Middle frontal gyrus (tissue), 1 donor: Measurements from ENCODE around the gene KCNQ1.

Source experiments
- DNase-seq: peaks from one replicate; pipeline ENCODE4 v3.0.0-alpha.2; 2015; ENCODE audit warnings: low spot score; ENCODE audit errors: extremely low spot score

KCNQ1 gene

DNA sequence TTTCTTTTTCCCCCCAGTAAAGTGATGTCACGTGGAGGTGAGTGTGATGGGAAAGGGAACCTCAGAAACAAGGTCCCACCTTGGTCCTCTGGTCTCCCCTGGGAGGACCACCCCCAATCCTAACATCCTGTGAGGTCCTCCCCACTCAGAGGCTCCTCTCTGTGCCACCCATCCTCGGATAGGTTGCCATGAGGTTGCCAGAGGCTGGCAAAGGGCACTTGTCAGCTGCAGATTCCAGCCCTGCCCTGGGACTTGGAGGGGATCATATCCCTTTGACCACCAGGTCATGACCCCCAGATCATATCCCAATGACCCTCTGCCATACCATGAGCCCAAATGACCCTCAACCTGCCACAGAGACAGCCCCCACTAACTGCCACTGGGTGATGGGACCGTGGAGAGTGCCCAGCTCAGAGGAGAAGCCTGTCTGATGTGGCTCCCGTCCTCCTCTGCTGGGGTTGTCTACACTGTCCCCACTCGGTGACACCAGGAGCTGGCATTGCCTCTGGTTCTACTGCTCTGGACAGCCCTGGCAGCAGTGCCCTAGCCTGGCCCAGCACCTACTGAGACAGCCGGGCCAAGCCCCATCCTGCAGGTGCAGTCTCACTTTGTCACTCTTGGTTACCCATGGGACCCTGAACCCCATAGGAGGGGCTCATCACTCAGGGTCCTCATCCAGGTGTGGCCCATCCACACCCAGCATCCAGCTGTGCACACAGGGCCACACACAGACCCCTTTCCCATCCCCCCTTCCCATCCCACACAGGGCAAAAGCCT lies 345.2 kb downstream of the KCNQ1 start:
- no peak for DNase-seq

GRCh38 chr11:2790568-2790921 lies 345.7 kb downstream of the KCNQ1 start:
- no peak for DNase-seq

- no peak for DNase-seq
Observed at GRCh38 chr11:2791139-2791520, 346.3 kb downstream of the KCNQ1 start.

DNA sequence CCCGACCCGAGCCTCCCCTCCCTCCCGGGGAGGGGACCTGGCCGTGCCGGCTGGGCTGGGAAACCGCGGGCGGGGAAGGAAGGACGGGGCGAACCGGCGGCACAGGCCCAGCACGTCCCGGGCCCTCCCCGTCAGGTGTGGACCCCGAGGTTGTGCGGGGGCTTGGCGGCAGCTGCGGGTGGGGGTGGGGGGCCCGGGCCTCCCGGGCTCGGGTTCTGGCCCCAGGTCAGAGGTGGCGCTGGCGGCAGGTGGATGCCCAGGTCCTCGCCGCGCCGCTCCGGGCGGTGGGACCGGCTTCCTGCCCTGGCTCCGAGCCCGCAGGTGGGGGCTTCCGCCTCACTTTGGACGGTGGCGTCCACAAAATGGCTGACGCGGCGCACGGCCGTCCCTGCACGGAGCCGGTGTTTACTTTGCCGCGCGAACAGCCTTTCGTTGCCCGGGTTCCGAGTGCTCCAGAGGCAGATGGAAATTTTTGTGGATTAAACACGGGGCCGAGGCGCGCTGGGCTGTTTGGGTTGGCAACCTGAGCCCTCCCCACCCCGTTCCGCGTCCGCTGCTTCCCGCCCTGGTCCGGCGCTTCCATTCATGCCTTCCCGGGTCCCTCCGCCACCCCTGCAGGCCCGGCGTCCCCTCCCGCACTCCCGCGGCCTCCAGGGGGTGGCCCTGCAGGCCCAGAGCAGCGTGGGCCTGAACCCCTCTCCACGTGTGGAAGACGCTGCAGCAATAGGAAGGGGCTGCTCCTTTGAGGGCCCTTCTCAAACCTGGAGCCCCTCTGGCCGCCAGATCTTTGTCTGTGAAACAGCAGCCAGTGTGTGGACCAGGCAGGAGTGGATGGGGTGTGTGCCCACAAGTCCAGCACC lies 346.9 kb downstream of the KCNQ1 start:
- DNase-seq, result no peak

DNA sequence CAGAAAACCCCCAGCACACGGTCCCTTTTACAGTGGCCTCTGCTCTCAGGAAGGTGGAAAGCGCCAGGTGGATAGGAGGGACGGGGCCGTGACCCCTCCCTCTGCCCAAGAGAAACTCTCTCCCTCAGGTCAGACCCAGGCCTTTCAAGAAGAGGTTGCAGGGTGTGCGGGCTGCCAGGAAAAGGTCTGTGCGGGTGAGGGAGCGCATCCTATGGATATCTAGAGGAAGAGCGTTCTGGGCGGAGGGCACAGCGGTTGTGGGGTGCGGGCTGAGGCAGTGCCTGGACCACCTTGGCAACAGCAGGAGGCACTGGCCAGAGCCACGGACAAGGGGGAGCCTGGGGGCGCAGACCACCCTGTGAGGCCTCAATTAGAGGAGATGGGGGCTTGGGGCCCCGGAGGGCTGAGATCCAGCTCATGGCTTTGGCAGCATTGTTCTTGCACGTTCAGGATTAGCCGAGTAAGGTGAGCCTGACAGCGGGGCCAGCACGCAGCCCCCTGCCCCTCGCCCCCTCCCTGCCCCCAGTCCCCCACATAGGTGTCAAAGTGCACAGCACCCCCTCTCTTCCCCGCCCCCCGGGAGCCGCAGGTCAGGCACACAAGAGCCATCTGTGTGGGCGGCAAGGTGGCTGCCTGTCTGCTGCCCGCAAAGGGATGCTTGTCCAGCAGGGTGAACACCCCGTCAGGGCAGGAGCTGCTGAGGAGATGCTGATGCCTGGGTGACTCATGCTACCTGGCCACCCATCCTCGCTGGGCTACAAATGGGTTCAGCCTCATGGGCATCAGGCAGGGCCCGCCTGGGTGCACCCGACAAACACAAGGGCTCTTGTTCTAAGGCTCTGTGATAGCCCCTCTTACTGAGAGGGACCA lies 347.8 kb downstream of the KCNQ1 start:
- no peak for DNase-seq

- DNase-seq, result no peak
Observed at GRCh38 chr11:2793701-2794045, 348.9 kb downstream of the KCNQ1 start.

DNA sequence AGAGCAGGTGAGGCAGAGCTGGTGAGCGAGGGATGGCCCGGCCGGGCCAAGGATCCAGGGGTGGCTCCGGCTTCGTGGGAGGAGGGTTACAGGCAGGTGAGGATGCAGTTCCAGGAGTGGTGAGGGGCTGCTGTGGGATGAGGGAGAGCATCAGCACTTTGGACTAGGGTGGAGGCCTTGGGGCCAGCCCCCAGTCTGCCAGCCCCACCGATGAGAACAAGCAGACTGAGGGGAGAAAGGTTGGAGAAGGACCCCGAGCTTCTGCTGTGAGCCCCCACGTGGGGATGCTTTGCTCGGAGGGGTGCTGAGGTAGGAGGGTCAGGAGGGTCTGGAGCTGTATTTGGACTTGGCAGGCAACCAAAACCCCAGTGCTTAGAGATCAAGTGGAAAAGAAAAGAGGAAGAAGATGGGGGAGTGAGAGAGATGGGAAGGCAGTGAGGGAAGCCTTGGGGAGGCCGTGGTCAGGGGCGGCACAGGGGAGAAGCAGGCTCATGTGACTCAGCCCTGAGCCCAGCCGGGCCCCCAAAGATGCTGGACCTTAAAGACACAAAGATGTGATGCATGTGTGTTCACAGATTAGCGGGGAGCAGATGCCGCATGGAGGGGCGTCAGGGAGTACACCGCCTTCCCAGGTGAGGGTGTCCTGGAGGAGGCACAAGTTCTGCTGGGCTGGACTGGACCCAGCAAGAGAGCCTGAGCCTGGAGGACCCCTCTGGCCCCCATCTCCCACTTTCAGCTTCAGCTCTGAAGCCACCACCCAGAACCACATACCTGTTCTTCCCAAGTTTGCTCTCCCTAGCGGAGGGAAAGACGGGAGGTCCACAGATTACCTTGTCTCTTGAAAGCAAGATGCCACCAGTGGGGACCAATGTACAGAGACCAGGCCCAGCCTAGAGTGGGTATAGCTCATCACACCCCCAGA lies 349.5 kb downstream of the KCNQ1 start:
- DNase-seq, result no peak

DNA sequence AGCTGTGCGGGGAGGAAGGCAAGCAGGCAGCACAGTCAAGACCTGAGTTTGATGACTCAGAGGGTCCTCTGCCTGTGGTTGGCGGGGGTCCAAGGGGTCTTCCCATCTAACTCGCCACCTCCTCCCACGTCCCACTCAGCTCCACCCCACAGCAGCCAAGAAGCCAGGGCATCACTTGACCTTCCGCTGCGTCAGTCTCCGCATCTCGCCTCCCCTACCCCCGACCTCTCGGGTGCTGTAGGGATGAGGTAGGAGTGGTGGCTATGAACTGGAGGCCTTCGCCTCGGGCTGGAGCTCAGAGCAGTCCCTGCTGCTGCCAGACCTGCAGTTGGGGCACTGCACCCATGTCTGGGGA lies 350.1 kb downstream of the KCNQ1 start:
- DNase-seq, result no peak

GRCh38 chr11:2795491-2795991 lies 350.7 kb downstream of the KCNQ1 start:
- DNase-seq, result no peak

DNA sequence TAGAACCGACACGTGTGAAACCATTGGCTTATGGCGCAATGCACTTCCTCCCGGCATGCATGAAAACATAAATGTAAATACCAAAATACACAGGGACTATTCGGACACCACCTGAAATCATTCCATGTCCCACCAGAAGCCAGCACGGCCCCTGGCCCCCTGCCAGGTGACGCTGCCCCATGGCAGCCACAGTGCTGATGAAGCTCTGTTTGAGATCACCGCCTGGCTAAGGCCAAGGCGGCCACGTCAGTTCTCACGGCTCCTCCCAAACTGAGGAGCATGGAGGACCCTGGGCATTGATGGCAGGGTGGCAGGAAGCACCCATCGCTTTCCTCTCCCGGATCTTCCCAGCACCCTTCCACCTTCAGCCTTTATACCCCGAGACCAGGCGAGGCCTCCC lies 351.3 kb downstream of the KCNQ1 start:
- no peak for DNase-seq

- DNase-seq, result no peak
Observed at GRCh38 chr11:2796508-2797113, 351.8 kb downstream of the KCNQ1 start.

DNA sequence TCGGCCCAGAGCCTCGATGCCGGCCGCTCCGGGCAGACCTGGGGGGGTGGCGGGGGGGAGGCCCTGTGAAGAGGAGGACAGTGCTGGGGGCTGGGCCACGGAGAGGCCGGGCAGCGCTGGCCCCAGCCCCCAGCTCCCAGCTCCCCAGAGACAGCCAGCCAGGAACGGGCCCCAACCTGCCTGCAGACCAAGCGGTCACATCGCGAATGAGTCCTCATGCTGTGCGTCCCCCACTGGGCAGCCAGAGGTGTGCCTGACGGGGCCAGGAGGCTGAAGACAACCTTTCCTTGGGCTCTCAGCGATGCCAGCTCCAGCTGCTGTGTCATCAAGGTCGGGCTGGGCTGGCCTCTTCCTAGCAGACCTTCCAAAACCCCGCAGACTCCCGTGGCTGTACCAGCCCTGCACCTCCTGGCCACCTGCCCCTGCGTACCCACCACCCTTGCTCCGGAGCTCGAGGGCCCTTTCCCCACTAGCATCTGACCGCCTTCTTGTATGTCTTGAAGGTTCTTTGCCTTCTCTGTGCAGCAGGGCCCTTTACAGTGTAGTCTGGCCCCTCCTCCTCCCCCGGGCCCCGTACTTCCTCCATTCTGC lies 352.4 kb downstream of the KCNQ1 start:
- no peak for DNase-seq

DNA sequence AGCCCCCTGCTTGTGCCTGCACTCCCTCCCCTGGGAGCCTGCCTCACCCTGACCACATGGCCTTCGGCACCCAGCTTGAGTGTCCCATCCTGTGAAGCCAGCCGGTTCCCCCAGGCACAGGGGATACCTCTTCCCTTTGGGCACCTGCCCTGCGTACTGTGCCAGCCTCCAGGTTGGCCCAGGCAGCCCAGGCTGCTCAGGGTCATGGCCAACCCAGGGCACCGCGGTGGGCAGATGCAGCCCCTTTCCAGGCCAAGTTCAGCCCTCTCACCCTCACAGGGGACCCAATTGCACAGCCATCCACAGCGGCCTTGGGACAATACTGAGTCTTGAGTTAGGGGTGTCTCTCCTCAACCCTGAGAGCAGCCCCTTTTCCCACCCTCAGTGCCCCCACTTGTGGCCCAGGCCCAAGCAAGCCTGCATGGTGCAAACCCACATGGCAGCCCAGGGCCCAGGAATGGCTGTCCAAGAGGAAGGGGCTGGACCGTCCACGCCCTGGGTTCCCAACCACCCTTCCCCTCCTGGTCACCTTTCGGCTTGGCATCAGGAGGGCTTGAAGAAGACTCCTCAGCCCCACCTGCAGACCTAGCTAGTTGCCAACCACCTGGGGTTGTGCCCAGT lies 353.0 kb downstream of the KCNQ1 start:
- DNase-seq, result no peak

- no peak for DNase-seq
Observed at GRCh38 chr11:2798951-2799761, 354.3 kb downstream of the KCNQ1 start.

GRCh38 chr11:2799881-2800654 lies 355.3 kb downstream of the KCNQ1 start:
- no peak for DNase-seq

DNA sequence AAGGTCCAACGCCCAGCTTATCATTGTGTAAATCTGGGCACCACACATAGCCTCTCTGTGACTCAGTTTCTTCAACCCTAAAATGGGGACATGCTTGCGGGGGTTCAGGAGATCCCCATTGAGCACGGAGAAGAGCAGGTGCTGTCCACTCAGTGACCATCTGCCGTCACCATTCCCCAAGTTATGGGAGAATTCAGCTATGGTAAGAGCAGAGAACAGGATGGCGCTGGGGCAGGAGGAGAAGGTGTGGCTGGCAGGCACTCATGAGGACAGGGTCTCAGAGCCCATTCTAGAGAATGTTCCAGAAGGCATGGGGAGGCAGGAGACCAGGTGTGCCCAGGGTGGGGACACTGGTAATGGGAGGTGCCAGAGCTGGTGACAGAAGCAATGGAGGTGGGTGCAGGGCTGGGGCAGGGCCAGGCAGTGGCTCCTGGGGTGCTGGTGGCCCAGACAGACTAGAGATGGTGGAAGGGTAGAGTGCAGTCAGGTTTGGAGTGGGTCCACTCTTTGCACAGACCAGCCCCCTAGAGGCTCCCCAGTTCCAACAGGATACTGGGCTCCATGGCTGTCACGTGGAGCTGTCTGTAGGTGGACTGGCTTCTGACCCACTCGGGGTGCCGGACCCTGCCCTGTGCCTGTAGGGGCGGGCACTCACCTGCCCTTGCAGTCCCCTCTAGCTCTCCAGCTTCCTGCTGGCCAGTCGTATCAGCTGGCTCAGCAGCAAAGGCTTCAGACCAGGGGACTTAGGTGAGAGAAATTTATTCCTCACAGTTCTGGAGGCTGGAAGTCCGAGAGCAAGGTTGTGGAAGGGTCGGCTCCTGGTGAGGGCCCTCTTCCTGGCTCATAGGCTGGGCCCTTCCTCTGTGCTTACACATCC lies 356.1 kb downstream of the KCNQ1 start:
- DNase-seq, result no peak
